ENCODE data around the gene NFIX.

Gene NFIX

GRCh38 chr19:13100841-13101589, 105.7 kb downstream of the NFIX start:
- H3K27me3 ChIP-seq (ENCODE audit: low read depth, low read length): no peaks in the 10 kb centered on the region
- peak overlapping the region; percentile 92; the same call in 1 of the 2 replicates for H3K9ac ChIP-seq (ENCODE audit: low read length)
- peaks cover 15% of the 10 kb centered on the region for H3K79me2 ChIP-seq (ENCODE audit: low read length)
- H4K20me1 ChIP-seq (ENCODE audit: insufficient read depth, low read length): peaks cover 5% of the 10 kb centered on the region; the same call in 1 of the 2 replicates
- peak overlapping the region; percentile 100 for H3K4me2 ChIP-seq (ENCODE audit: low read length)
- H3K4me1 ChIP-seq (ENCODE audit: low read length): peaks cover 55% of the 10 kb centered on the region
- no peak overlapping the region for H3K27ac ChIP-seq (ENCODE audit: low read length)
- H2AFZ ChIP-seq (ENCODE audit: low read depth, low read length): no peak overlapping the region
- peaks cover 20% of the 10 kb centered on the region for H3K36me3 ChIP-seq (replicated peaks; ENCODE audit: low read depth, low read length)
- peak overlapping the region; percentile 90 for H3K4me3 ChIP-seq (ENCODE audit: low read length)
- TF ChIP-seq EZH2phosphoT487 (IDR thresholded peaks at IDR 0.05; ENCODE audit: low read depth) (no peak), CTCF (IDR thresholded peaks at IDR 0.05; ENCODE audit: low read depth, low read length) (peak; percentile 37)
- H3K9me3 ChIP-seq (ENCODE audit: insufficient read depth, low read length): no peaks in the 10 kb centered on the region

- Histone ChIP-seq H4K20me1 (ENCODE audit: insufficient read depth, low read length) (peaks cover 5% of the 10 kb centered on the region; the same call in 1 of the 2 replicates), H3K27ac (ENCODE audit: low read length) (peak overlapping the region; percentile 99), H3K9ac (ENCODE audit: low read length) (peak overlapping the region; percentile 92), H3K4me3 (ENCODE audit: low read length) (peak overlapping the region; percentile 90), H3K4me1 (ENCODE audit: low read length) (peaks cover 50% of the 10 kb centered on the region), H3K9me3 (ENCODE audit: insufficient read depth, low read length) (no peaks in the 10 kb centered on the region), H3K36me3 (replicated peaks; ENCODE audit: low read depth, low read length) (peaks cover 20% of the 10 kb centered on the region), H3K79me2 (ENCODE audit: low read length) (peaks cover 15% of the 10 kb centered on the region), H3K4me2 (ENCODE audit: low read length) (peak overlapping the region; percentile 100), H3K27me3 (ENCODE audit: low read depth, low read length) (no peaks in the 10 kb centered on the region), H2AFZ (ENCODE audit: low read depth, low read length) (no peak overlapping the region)
- TF ChIP-seq EZH2phosphoT487 (IDR thresholded peaks at IDR 0.05; ENCODE audit: low read depth): no peak
Observed at GRCh38 chr19:13101590-13102415, 106.5 kb downstream of the NFIX start.

- no peaks in the 10 kb centered on the region for H3K9me3 ChIP-seq (ENCODE audit: insufficient read depth, low read length)
- peaks cover 15% of the 10 kb centered on the region for H3K79me2 ChIP-seq (ENCODE audit: low read length)
- peak overlapping the region; percentile 90 for H3K4me3 ChIP-seq (ENCODE audit: low read length)
- H3K36me3 ChIP-seq (replicated peaks; ENCODE audit: low read depth, low read length): peaks cover 20% of the 10 kb centered on the region
- peaks cover 50% of the 10 kb centered on the region for H3K4me1 ChIP-seq (ENCODE audit: low read length)
- no peak overlapping the region; the same call in 1 of the 2 replicates for H2AFZ ChIP-seq (ENCODE audit: low read depth, low read length)
- H3K4me2 ChIP-seq (ENCODE audit: low read length): peak overlapping the region; percentile 100
- peaks cover 5% of the 10 kb centered on the region; the same call in 1 of the 2 replicates for H4K20me1 ChIP-seq (ENCODE audit: insufficient read depth, low read length)
- TF ChIP-seq EZH2phosphoT487 (IDR thresholded peaks at IDR 0.05; ENCODE audit: low read depth) (no peak), CTCF (IDR thresholded peaks at IDR 0.05; ENCODE audit: low read depth, low read length) (no peak)
- peak overlapping the region; percentile 99 for H3K27ac ChIP-seq (ENCODE audit: low read length)
- no peaks in the 10 kb centered on the region for H3K27me3 ChIP-seq (ENCODE audit: low read depth, low read length)
- peak overlapping the region; percentile 92 for H3K9ac ChIP-seq (ENCODE audit: low read length)
Observed at GRCh38 chr19:13102416-13102665, 107.1 kb downstream of the NFIX start.

GRCh38 chr19:13102666-13103580, 107.6 kb downstream of the NFIX start, which contains the start of gene LYL1:
TSS of gene LYL1 (minus strand) at chr19:13102858. CDS start at chr19:13101171, 1,687 bp downstream.
- peaks cover 5% of the 10 kb centered on the region; the same call in 1 of the 2 replicates for H4K20me1 ChIP-seq (ENCODE audit: insufficient read depth, low read length)
- H3K4me3 ChIP-seq (ENCODE audit: low read length): peak within 1 kb of the TSS; percentile 90
- peak within 1 kb of the TSS; percentile 100 for H3K4me2 ChIP-seq (ENCODE audit: low read length)
- no peaks in the 10 kb centered on the region for H3K27me3 ChIP-seq (ENCODE audit: low read depth, low read length)
- TF ChIP-seq CTCF (IDR thresholded peaks at IDR 0.05; ENCODE audit: low read depth, low read length) (no peak), EZH2phosphoT487 (IDR thresholded peaks at IDR 0.05; ENCODE audit: low read depth) (no peak)
- H3K27ac ChIP-seq (ENCODE audit: low read length): peak within 1 kb of the TSS; percentile 99
- peak within 1 kb of the TSS; percentile 64; the same call in 1 of the 2 replicates for H2AFZ ChIP-seq (ENCODE audit: low read depth, low read length)
- H3K4me1 ChIP-seq (ENCODE audit: low read length): peaks cover 50% of the 10 kb centered on the region
- peak within 1 kb of the TSS; percentile 92 for H3K9ac ChIP-seq (ENCODE audit: low read length)
- H3K36me3 ChIP-seq (replicated peaks; ENCODE audit: low read depth, low read length): peaks cover 24% of the 10 kb centered on the region
- peaks cover 15% of the 10 kb centered on the region for H3K79me2 ChIP-seq (ENCODE audit: low read length)
- no peaks in the 10 kb centered on the region for H3K9me3 ChIP-seq (ENCODE audit: insufficient read depth, low read length)

All from OCI-LY3 (cell line).